K562 (cell line): ENCODE results near the gene RUVBL1. TPM values are rescaled to one million over a fixed set of nuclear protein-coding genes. Genes with fewer than 3 reads are reported as not detected.

Experiments
- ATAC-seq: fragments of 200-7000 bp; cut with Tn5 transposase; 3 replicates; pipeline ENCODE4 v1.9.1; 2020; ENCODE audit warnings: moderate library complexity
- BruUV-seq: library from RNA; stranded (reverse); fragments of 400-500 nt; replicated peaks from 2 replicates; lab custom pipeline; 2021; lab: Mats Ljungman, UMichigan
- CTCF ChIA-PET: fragments of 300-600 bp; formaldehyde crosslinking; extraction: SDS; loops from one replicate; lab custom pipeline; 2021; ENCODE audit warnings: low intra/inter-chr PET ratio; lab: Yijun Ruan, JAX
- POLR2A ChIA-PET: fragments of 300-600, 350-650 bp; sonication (Branson Sonifier 250); formaldehyde crosslinking; extraction: SDS; loops from one replicate; lab custom pipeline; 2021; ENCODE audit warnings: antibody characterized with exemption, inconsistent platforms; lab: Yijun Ruan, JAX
- DNase-seq, 4 experiments: peaks; one replicate each; pipeline versions ENCODE4 v3.0.0 to v3.0.0-alpha.2; 2011 to 2018; ENCODE audit warnings: low spot score in 3 of 4, mixed read lengths in 3 of 4; ENCODE audit errors: extremely low read depth in 1 of 4
- FAIRE-seq: peaks from 2 replicates; lab custom pipeline; 2011; peaks lifted over from hg19 to GRCh38; lab: Jason Lieb, UNC
- H2AFZ ChIP-seq: 2 replicates; pipeline ENCODE4 v1.6.0; 2011; ENCODE audit warnings: low read depth, low read length, control low read depth, inconsistent platforms
- H3K27ac ChIP-seq: fragments of 200-600 bp; 3 replicates; pipeline ENCODE4 v1.8.0; 2011; ENCODE audit warnings: low read depth, mild to moderate bottlenecking, control low read depth, inconsistent platforms, low read length, moderate library complexity, mixed read lengths; ENCODE audit errors: extremely low read depth
- H3K27me3 ChIP-seq, 2 experiments: fragments of 300-600 bp in 1 of 2; 2 replicates in 1 of 2; 3 replicates in 1 of 2; pipeline versions ENCODE4 v1.6.0 to v1.8.0; 2011; ENCODE audit warnings: inconsistent platforms in 2 of 2, low read length in 2 of 2, mild to moderate bottlenecking in 1 of 2, mixed read lengths in 1 of 2, moderate library complexity in 1 of 2; ENCODE audit not compliant: control insufficient read depth in 2 of 2, insufficient read depth in 2 of 2
- H3K36me3 ChIP-seq: fragments of 300-600 bp; 3 replicates; pipeline ENCODE4 v1.8.0; 2011; ENCODE audit warnings: mild to moderate bottlenecking, low read length, inconsistent platforms; ENCODE audit not compliant: control insufficient read depth, insufficient read depth
- H3K4me1 ChIP-seq, 2 experiments: fragments of 200-600 bp in 1 of 2; replicated peaks in 1 of 2; 2 replicates in 1 of 2; 3 replicates in 1 of 2; pipeline versions ENCODE4 v1.5.1 to v1.8.0; 2011; ENCODE audit warnings: inconsistent platforms in 2 of 2, low read length in 2 of 2, mild to moderate bottlenecking in 1 of 2, mixed read lengths in 1 of 2, moderate library complexity in 1 of 2; ENCODE audit not compliant: control insufficient read depth in 2 of 2, insufficient read depth in 2 of 2
- H3K4me2 ChIP-seq: 2 replicates; pipeline ENCODE4 v1.6.1; 2011; ENCODE audit warnings: low read length, control low read depth, inconsistent platforms, mixed read lengths; ENCODE audit not compliant: insufficient read depth
- H3K4me3 ChIP-seq: fragments of 200-600 bp; sonication (generic), shearing (Covaris generic); 2 replicates; pipeline ENCODE4 v1.5.1; 2016; ENCODE audit warnings: control low read depth, inconsistent platforms
- H3K79me2 ChIP-seq: fragments of 200-600 bp; 3 replicates; pipeline ENCODE4 v1.8.0; 2011; ENCODE audit warnings: low read length, inconsistent platforms; ENCODE audit not compliant: control insufficient read depth, insufficient read depth
- H3K9ac ChIP-seq, 2 experiments: 2 replicates each; pipeline versions ENCODE4 v1.6.0 to v1.6.1; 2011; ENCODE audit warnings: low read depth in 2 of 2, low read length in 2 of 2, control low read depth in 1 of 2, inconsistent platforms in 1 of 2, mild to moderate bottlenecking in 1 of 2, mixed read lengths in 1 of 2; ENCODE audit not compliant: insufficient read depth in 1 of 2
- H3K9me1 ChIP-seq: one replicate; pipeline ENCODE4 v1.6.0; 2011; ENCODE audit warnings: inconsistent platforms, mild to moderate bottlenecking, low read length, moderate library complexity; ENCODE audit not compliant: control insufficient read depth, insufficient read depth
- H3K9me3 ChIP-seq: replicated peaks from 2 replicates; pipeline ENCODE4 v1.5.1; 2011; ENCODE audit warnings: low read depth, low read length, inconsistent platforms; ENCODE audit not compliant: control insufficient read depth, insufficient read depth
- H4K20me1 ChIP-seq: replicated peaks from 2 replicates; pipeline ENCODE4 v1.6.1; 2011; ENCODE audit warnings: low read length, inconsistent platforms, mixed read lengths; ENCODE audit not compliant: control insufficient read depth, insufficient read depth
- BCOR ChIP-seq: fragments of 450-650 bp; IDR thresholded peaks from 2 replicates; pipeline ENCODE4 v1.6.1; 2016
- CC2D1A ChIP-seq: fragments of 450-650 bp; IDR thresholded peaks from 2 replicates; pipeline ENCODE4 v1.6.1; 2017; ENCODE audit warnings: mild to moderate bottlenecking
- HDAC3 ChIP-seq: fragments of 450-650 bp; IDR thresholded peaks from 2 replicates; pipeline ENCODE4 v1.6.1; 2018; ENCODE audit warnings: borderline replicate concordance, mild to moderate bottlenecking, moderate library complexity; ENCODE audit not compliant: partially characterized antibody
- MEF2A ChIP-seq: IDR thresholded peaks from 2 replicates; pipeline ENCODE4 v1.6.1; 2011; ENCODE audit warnings: low read depth, mild to moderate bottlenecking, low read length, moderate library complexity; ENCODE audit not compliant: control insufficient read depth
- NFIX ChIP-seq: fragments of 250-450 bp; sonication (Bioruptor Pico); IDR thresholded peaks from 2 replicates; pipeline ENCODE4 v1.4.0; 2020; ENCODE audit warnings: low read depth, mild to moderate bottlenecking, moderate library complexity
- RBM15 ChIP-seq: fragments of 200-400 bp; formaldehyde crosslinking; IDR thresholded peaks from 2 replicates; pipeline ENCODE4 v1.6.1; 2018; ENCODE audit warnings: mild to moderate bottlenecking, low read length, moderate library complexity; ENCODE audit not compliant: insufficient read depth
- RBM22 ChIP-seq: fragments of 200-400 bp; formaldehyde crosslinking; IDR thresholded peaks from 2 replicates; pipeline ENCODE4 v1.6.1; 2018; ENCODE audit warnings: low read length, low read depth; ENCODE audit not compliant: poor library complexity, severe bottlenecking
- RBM25 ChIP-seq: fragments of 200-400 bp; formaldehyde crosslinking; IDR thresholded peaks from 2 replicates; pipeline ENCODE4 v1.6.1; 2018; ENCODE audit warnings: low read length, low read depth, moderate library complexity; ENCODE audit not compliant: severe bottlenecking
- SIX5 ChIP-seq, 2 experiments: IDR thresholded peaks; 2 replicates each; pipeline ENCODE4 v1.6.1; 2011; ENCODE audit warnings: low read length in 2 of 2, borderline replicate concordance in 1 of 2, low read depth in 1 of 2, mild to moderate bottlenecking in 1 of 2, moderate library complexity in 1 of 2; ENCODE audit not compliant: insufficient read depth in 1 of 2
- SMAD2 ChIP-seq: fragments of 150-350 bp; IDR thresholded peaks from 2 replicates; pipeline ENCODE4 v1.6.1; 2014; ENCODE audit warnings: low read depth, mild to moderate bottlenecking, low read length
- TRIM24 ChIP-seq, 2 experiments: fragments of 450-650 bp; IDR thresholded peaks; 2 replicates each; pipeline ENCODE4 v1.6.1; 2016
- TSHZ1 ChIP-seq: fragments of 250-450 bp; sonication (Bioruptor Pico); IDR thresholded peaks from 2 replicates; pipeline ENCODE4 v1.4.0; 2020; ENCODE audit warnings: mild to moderate bottlenecking, moderate library complexity
- U2AF1 ChIP-seq: fragments of 200-400 bp; formaldehyde crosslinking; optimal IDR thresholded peaks from 2 replicates; pipeline ENCODE3; 2017; ENCODE audit warnings: mild to moderate bottlenecking, low read depth, low read length, moderate library complexity
- XRCC3 ChIP-seq: fragments of 450-650 bp; IDR thresholded peaks from 2 replicates; pipeline ENCODE4 v1.6.1; 2017; ENCODE audit warnings: mild to moderate bottlenecking, moderate library complexity
- XRCC4 ChIP-seq: IDR thresholded peaks from one replicate; pipeline ENCODE4 v1.6.1; 2011; ENCODE audit not compliant: insufficient read depth, insufficient read length; ENCODE audit errors: extremely low read depth
- ZNF316 ChIP-seq: fragments of 450-650 bp; IDR thresholded peaks from 2 replicates; pipeline ENCODE4 v1.6.1; 2016
- ZNF512 ChIP-seq: IDR thresholded peaks from 2 replicates; pipeline ENCODE4 v1.6.1; 2016; ENCODE audit warnings: missing genetic modification characterization, missing compliant biosample characterization
- WGBS: fragments of 100-300 bp; shearing (Covaris generic); methylation state at CpG from one replicate; pipeline ENCODE4 v1.1.6; 2016; ENCODE audit warnings: low coverage, mixed read lengths; ENCODE audit not compliant: insufficient coverage; ENCODE audit errors: missing lambda C conversion rate; 5-methylcytosine and 5-hydroxymethylcytosine counted together
- in situ Hi-C: fragments of 300-500 bp; cut with MboI; formaldehyde crosslinking; loops from 4 replicates; pipeline ENCODE4 v1.15.0; 2018; ENCODE audit warnings: inconsistent platforms, mixed read lengths
- intact Hi-C: fragments of 100-400 bp; cut with micrococcal nuclease; formaldehyde crosslinking; loops from 2 replicates; pipeline ENCODE4 v1.14.2; 2022
- polyA plus RNA-seq, 8 experiments: library from polyadenylated mRNA; depleted of rRNA in 4 of 8; stranded (reverse) in 5 of 8; unstranded in 3 of 8; fragments of >200 nt; fragmentation: Nextera tagmentation in 2 of 8; fragmentation: Illumina TruSeq in 1 of 8; extraction: Ambion mirVana in 2 of 8; extraction: Trizol in 1 of 8; gene quantifications; 2 replicates each; pipeline versions ENCODE4 v1.2.1 to v1.2.3, GENCODE V29; 2011 to 2014; ENCODE audit warnings: inconsistent platforms in 1 of 8, missing spikeins in 1 of 8
- total RNA-seq, 7 experiments: library from RNA; depleted of rRNA in 6 of 7; stranded (reverse); fragments of >200 nt in 6 of 7; fragmentation: Illumina TruSeq in 2 of 7; extraction: Trizol in 2 of 7; gene quantifications; 2 replicates each; pipeline versions ENCODE4 v1.2.1 to v1.2.3, GENCODE V29; 2011 to 2021; ENCODE audit warnings: low replicate concordance in 1 of 7

The RUVBL1 gene
- total and polyA plus RNA-seq, 9 of the 15 experiments (the other 6 are each of a cell fraction or from before 2014, with no cell fraction given) = 20.7 to 147 (median 113) TPM

GRCh38 chr3:128072454-128073184 is 51.0 kb downstream of the RUVBL1 start:
- intact Hi-C loops = loop anchor here (10.0 kb wide), 1 partner anchor 422 kb away; the partner anchor contains the start of gene GATA2
- in situ Hi-C loops = no loop called here
- POLR2A ChIA-PET = interaction anchor here (1.0 to 2.9 kb wide), 2 partner anchors 8 to 11 kb away, joined by 3 to 23 read pairs; no protein-coding TSS in a partner anchor
- TF ChIP-seq RBM22 (peak; percentile 38), ZNF512 (no peak), MEF2A (no peak), RBM25 (peak; percentile 71), NFIX (no peak), SMAD2 (no peak), TSHZ1 (CRISPR knock-in tag) (no peak), CC2D1A (no peak), RBM15 (no peak), TRIM24 (IDR thresholded peaks at IDR 0.05) (no peak), XRCC4 (no peak), HDAC3 (no peak), U2AF1 (no peak), BCOR (peak; percentile 57; the same call in 1 of the 2 replicates), SIX5 (IDR thresholded peaks at IDR 0.05; ENCODE audit: borderline replicate concordance in 1 of 2, insufficient read depth in 1 of 2, low read depth in 1 of 2, low read length in 2 of 2) (no peak), XRCC3 (no peak), ZNF316 (no peak)

More at GRCh38 chr3:128072454-128073184, 51.0 kb downstream of the RUVBL1 start:
- BruUV-seq = no TSS peak
- peak overlapping the region in 1 of 2 experiments; percentile 29; a peak in 1 of 4 replicates for H3K9ac ChIP-seq
- DNase-seq = no peak
- no peaks in the 10 kb centered on the region for H3K27me3 ChIP-seq
- no peak for ATAC-seq
- H3K36me3 ChIP-seq = peaks cover 72% of the 10 kb centered on the region
- no peak overlapping the region for H3K4me3 ChIP-seq
- CTCF ChIA-PET = no interaction called here
- peaks cover 13% of the 10 kb centered on the region; the same call in 1 of the 2 replicates for H4K20me1 ChIP-seq
- peaks cover 15% of the 10 kb centered on the region; the same call in 2 of the 3 replicates for H3K79me2 ChIP-seq
- peaks cover 3% of the 10 kb centered on the region for H3K9me1 ChIP-seq
- H3K9me3 ChIP-seq = no peaks in the 10 kb centered on the region
- H3K4me2 ChIP-seq = no peak overlapping the region
- H3K27ac ChIP-seq = no peak overlapping the region
- no peak for FAIRE-seq
- 89% methylated on average over 9 of the region's 13 CpGs for WGBS
- no peak overlapping the region for H2AFZ ChIP-seq
- peaks cover 7 to 37% of the 10 kb centered on the region in 2 experiments for H3K4me1 ChIP-seq
